HFFc6 (cell line): ENCODE results near the gene ELMOD3. TPM values are rescaled to one million over a fixed set of nuclear protein-coding genes. Genes with fewer than 3 reads are reported as not detected.
"Not testable (repeated sequence)": the region's sequence is repeated elsewhere in the genome, so short reads cannot be mapped to it uniquely, and the experiment has no call there.

Experiments
- DNase-seq: peaks from one replicate; pipeline ENCODE4 v3.0.0-alpha.2; 2018
- H3K27ac Mint-ChIP-seq: 2 replicates; pipeline ENCODE4 v1.8.0; 2020; ENCODE audit warnings: mild to moderate bottlenecking, mixed read lengths
- H3K27me3 Mint-ChIP-seq: 2 replicates; pipeline ENCODE4 v1.8.0; 2021; ENCODE audit warnings: mild to moderate bottlenecking, moderate library complexity, mixed read lengths; ENCODE audit not compliant: insufficient read depth
- H3K36me3 Mint-ChIP-seq: 2 replicates; pipeline ENCODE4 v1.8.0; 2021; ENCODE audit warnings: low read depth, mixed read lengths
- H3K4me1 Mint-ChIP-seq: 2 replicates; pipeline ENCODE4 v1.8.0; 2020; ENCODE audit warnings: low read depth, mixed read lengths
- H3K4me3 Mint-ChIP-seq: 2 replicates; pipeline ENCODE4 v1.8.0; 2020; ENCODE audit warnings: mild to moderate bottlenecking, moderate library complexity, mixed read lengths
- H3K9me3 Mint-ChIP-seq: 2 replicates; pipeline ENCODE4 v1.8.0; 2020; ENCODE audit warnings: mild to moderate bottlenecking, mixed read lengths
- total RNA-seq, 6 experiments: library from RNA; stranded (reverse); fragmentation: NEBNext Ultra II Directional; extraction: Animal tissue kit (Norgen Biotek cat#: 25700); gene quantifications; 2 replicates in 1 of 6; 3 replicates in 5 of 6; pipeline ENCODE4 v1.2.3, GENCODE V29; 2021
- TF ChIP-seq, protein P1 (sequence below): fragments of 200-600 bp; sonication (generic); IDR thresholded peaks from 2 replicates; pipeline ENCODE4 v1.5.0; 2021; ENCODE audit warnings: antibody characterized with exemption, mild to moderate bottlenecking

The ELMOD3 gene
- total RNA-seq, 6 experiments from 2014 or later: 7.0 to 10.9 (median 9.3) TPM

- Mint-ChIP-seq H3K4me1 (peaks cover 76% of the 10 kb centered on the region), H3K36me3 (peaks cover 73% of the 10 kb centered on the region), H3K27ac (no peak overlapping the region), H3K4me3 (no peak overlapping the region), H3K27me3 (peaks cover 3% of the 10 kb centered on the region; the same call in 1 of the 2 replicates), H3K9me3 (no peaks in the 10 kb centered on the region)
- TF ChIP-seq, protein P1, sequence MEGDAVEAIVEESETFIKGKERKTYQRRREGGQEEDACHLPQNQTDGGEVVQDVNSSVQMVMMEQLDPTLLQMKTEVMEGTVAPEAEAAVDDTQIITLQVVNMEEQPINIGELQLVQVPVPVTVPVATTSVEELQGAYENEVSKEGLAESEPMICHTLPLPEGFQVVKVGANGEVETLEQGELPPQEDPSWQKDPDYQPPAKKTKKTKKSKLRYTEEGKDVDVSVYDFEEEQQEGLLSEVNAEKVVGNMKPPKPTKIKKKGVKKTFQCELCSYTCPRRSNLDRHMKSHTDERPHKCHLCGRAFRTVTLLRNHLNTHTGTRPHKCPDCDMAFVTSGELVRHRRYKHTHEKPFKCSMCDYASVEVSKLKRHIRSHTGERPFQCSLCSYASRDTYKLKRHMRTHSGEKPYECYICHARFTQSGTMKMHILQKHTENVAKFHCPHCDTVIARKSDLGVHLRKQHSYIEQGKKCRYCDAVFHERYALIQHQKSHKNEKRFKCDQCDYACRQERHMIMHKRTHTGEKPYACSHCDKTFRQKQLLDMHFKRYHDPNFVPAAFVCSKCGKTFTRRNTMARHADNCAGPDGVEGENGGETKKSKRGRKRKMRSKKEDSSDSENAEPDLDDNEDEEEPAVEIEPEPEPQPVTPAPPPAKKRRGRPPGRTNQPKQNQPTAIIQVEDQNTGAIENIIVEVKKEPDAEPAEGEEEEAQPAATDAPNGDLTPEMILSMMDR: no peak
- no peak for DNase-seq
These were observed 31.1 kb upstream of the ELMOD3 start for GRCh38 chr2:85323351-85323987.

DNA sequence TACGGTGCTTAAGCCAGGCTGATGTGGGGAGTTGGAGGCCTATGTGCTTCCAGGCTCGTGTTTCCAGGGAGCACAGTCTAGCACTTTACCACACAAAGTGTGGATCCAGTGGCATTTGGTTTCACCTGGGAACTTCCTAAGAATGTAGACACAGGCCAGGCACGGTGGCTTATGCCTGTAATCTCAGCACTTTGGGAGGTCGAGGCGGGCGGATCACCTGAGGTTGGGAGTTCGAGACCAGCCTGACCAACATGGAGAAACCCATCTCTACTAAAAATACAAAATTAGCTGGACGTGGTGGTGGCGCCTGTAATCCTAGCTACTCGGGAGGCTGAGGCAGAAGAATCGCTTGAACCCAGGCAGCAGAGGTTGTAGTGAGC lies 30.6 kb upstream of the ELMOD3 start:
- peaks cover 76% of the 10 kb centered on the region for H3K4me1 Mint-ChIP-seq
- H3K36me3 Mint-ChIP-seq: peaks cover 73% of the 10 kb centered on the region
- not testable (repeated sequence) for DNase-seq, H3K27me3 Mint-ChIP-seq, H3K9me3 Mint-ChIP-seq, H3K4me3 Mint-ChIP-seq, H3K27ac Mint-ChIP-seq

GRCh38 chr2:85324639-85325465 lies 29.7 kb upstream of the ELMOD3 start:
- Mint-ChIP-seq H3K4me1 (peaks cover 73% of the 10 kb centered on the region), H3K4me3 (peak overlapping the region; percentile 93), H3K9me3 (no peaks in the 10 kb centered on the region), H3K27ac (peak overlapping the region; percentile 49), H3K27me3 (peaks cover 3% of the 10 kb centered on the region; the same call in 1 of the 2 replicates), H3K36me3 (peaks cover 67% of the 10 kb centered on the region)
- no peak for DNase-seq
- TF ChIP-seq, protein P1: no peak

GRCh38 chr2:85325466-85325811 lies 29.1 kb upstream of the ELMOD3 start:
- Mint-ChIP-seq H3K27me3 (peaks cover 3% of the 10 kb centered on the region; the same call in 1 of the 2 replicates), H3K4me1 (peaks cover 67% of the 10 kb centered on the region), H3K4me3 (peak overlapping the region; percentile 93), H3K36me3 (peaks cover 61% of the 10 kb centered on the region), H3K27ac (peak overlapping the region; percentile 49), H3K9me3 (no peaks in the 10 kb centered on the region)
- DNase-seq: no peak
- TF ChIP-seq, protein P1: no peak

- Mint-ChIP-seq H3K36me3 (peaks cover 51% of the 10 kb centered on the region), H3K9me3 (no peaks in the 10 kb centered on the region), H3K4me1 (peaks cover 56% of the 10 kb centered on the region), H3K27me3 (peaks cover 3% of the 10 kb centered on the region; the same call in 1 of the 2 replicates), H3K27ac (peak overlapping the region; percentile 94), H3K4me3 (peak overlapping the region; percentile 93)
- DNase-seq: no peak
- TF ChIP-seq, protein P1: no peak
These were observed 28.0 kb upstream of the ELMOD3 start for GRCh38 chr2:85326406-85327159.
